H1 (cell line): ENCODE results near the gene ADAM12.

Source experiments
- ATF2 ChIP-seq: IDR thresholded peaks from 2 replicates; pipeline ENCODE4 v1.6.1; 2012; ENCODE audit warnings: low read length, inconsistent platforms
- CTCF ChIP-seq, 3 experiments: IDR thresholded peaks; 1 replicate in 2 of 3; 2 replicates in 1 of 3; pipeline versions ENCODE4 v1.5.1 to v1.6.1; 2011; ENCODE audit warnings: low read length in 3 of 3, mild to moderate bottlenecking in 3 of 3, inconsistent platforms in 2 of 3, low read depth in 1 of 3, moderate library complexity in 1 of 3; ENCODE audit not compliant: insufficient read depth in 1 of 3; ENCODE audit errors: control extremely low read depth in 1 of 3
- EGR1 ChIP-seq: IDR thresholded peaks from 2 replicates; pipeline ENCODE4 v1.6.1; 2011; ENCODE audit warnings: low read depth, low read length, borderline replicate concordance
- HDAC6 ChIP-seq: IDR thresholded peaks from one replicate; pipeline ENCODE4 v1.7.1; 2012; ENCODE audit warnings: low read depth, mild to moderate bottlenecking, inconsistent platforms, low read length, moderate library complexity
- KDM5A ChIP-seq: fragments of 200-600 bp; IDR thresholded peaks from 2 replicates; pipeline ENCODE4 v1.7.1; 2012; ENCODE audit warnings: mild to moderate bottlenecking, low read length, inconsistent platforms, mixed read lengths
- MAX ChIP-seq: IDR thresholded peaks from 2 replicates; pipeline ENCODE4 v1.6.1; 2012; ENCODE audit warnings: inconsistent platforms
- POLR2A ChIP-seq, 2 experiments: IDR thresholded peaks; 1 replicate in 1 of 2; 2 replicates in 1 of 2; pipeline ENCODE4 v1.6.1; 2011; ENCODE audit warnings: low read depth in 2 of 2, low read length in 2 of 2, mild to moderate bottlenecking in 2 of 2; ENCODE audit errors: control extremely low read depth in 1 of 2
- POLR2AphosphoS5 ChIP-seq: IDR thresholded peaks from 2 replicates; pipeline ENCODE4 v1.6.1; 2011; ENCODE audit warnings: low read depth, low read length
- RXRA ChIP-seq: IDR thresholded peaks from 2 replicates; pipeline ENCODE4 v1.6.1; 2011; ENCODE audit warnings: low read depth, mild to moderate bottlenecking, low read length, moderate library complexity; ENCODE audit not compliant: insufficient read depth
- SIRT6 ChIP-seq: IDR thresholded peaks from one replicate; pipeline ENCODE4 v1.7.1; 2012; ENCODE audit warnings: low read length, inconsistent platforms
- SP2 ChIP-seq: IDR thresholded peaks from 2 replicates; pipeline ENCODE4 v1.6.1; 2012; ENCODE audit warnings: mild to moderate bottlenecking, low read length, inconsistent platforms
- TEAD4 ChIP-seq: IDR thresholded peaks from 2 replicates; pipeline ENCODE4 v1.6.1; 2012; ENCODE audit warnings: low read depth, low read length, inconsistent platforms, mixed read lengths
- USF2 ChIP-seq: IDR thresholded peaks from 2 replicates; pipeline ENCODE4 v1.6.1; 2011; ENCODE audit warnings: low read length, improper control_type of control experiment
- YY1 ChIP-seq: IDR thresholded peaks from 2 replicates; pipeline ENCODE4 v1.6.1; 2011; ENCODE audit warnings: low read depth, mild to moderate bottlenecking, low read length

GRCh38 chr10:126169899-126170298 lies 218.4 kb downstream of the ADAM12 start:
- TF ChIP-seq CTCF (IDR thresholded peaks at IDR 0.05; ENCODE audit: control extremely low read depth in 1 of 3, insufficient read depth in 1 of 3, low read depth in 1 of 3, low read length in 3 of 3) (no peak), YY1 (no peak), KDM5A (no peak), SIRT6 (no peak), EGR1 (no peak), RXRA (no peak), USF2 (no peak), TEAD4 (no peak), POLR2AphosphoS5 (no peak), SP2 (no peak), POLR2A (IDR thresholded peaks at IDR 0.05; ENCODE audit: control extremely low read depth in 1 of 2, low read depth in 2 of 2, low read length in 2 of 2) (no peak), MAX (no peak), ATF2 (no peak), HDAC6 (no peak)
